Stimulated activated CD4-positive, alpha-beta T cell treated with anti-CD3 and anti-CD28 coated beads, Interleukin-1b, Interleukin-23, amount 100 ng/mL, for 1 hour (primary cell): ENCODE measurements around the gene TEX53.

Experiments used
- DNase-seq, 2 donors: peaks; one replicate each; pipeline ENCODE4 v3.0.0-alpha.2; 2020; ENCODE audit warnings: low read depth in 2 of 2

TEX53 gene

GRCh38 chr9:114657705-114658104 lies at the start of gene TEX53:
Gene TEX53, minus strand, starts transcription at chr9:114657805. Its CDS starts 31 bp downstream, at chr9:114657774.
- DNase-seq = no peak

DNA sequence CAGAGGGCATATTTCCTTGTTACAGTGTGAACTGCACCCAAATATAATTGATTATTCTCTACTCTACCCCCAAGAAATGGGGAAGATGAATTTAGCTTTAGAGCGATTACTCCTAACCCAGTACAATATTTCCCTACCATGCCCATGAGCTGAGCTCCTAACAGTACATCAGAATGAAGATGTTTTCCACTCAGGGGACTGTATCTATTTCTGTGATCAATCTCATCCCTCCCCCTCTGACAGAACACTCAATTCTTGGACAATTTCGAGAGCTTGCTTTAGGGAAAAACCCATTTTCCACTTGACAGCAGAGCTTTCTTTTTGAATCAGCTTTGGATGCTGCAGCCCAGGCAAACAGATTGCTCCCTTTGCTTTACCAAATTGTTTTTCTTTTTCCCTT lies 49.1 kb upstream of the TEX53 start:
- DNase-seq = no peak

GRCh38 chr9:114701988-114702387 lies 44.4 kb upstream of the TEX53 start:
- DNase-seq = no peak

DNA sequence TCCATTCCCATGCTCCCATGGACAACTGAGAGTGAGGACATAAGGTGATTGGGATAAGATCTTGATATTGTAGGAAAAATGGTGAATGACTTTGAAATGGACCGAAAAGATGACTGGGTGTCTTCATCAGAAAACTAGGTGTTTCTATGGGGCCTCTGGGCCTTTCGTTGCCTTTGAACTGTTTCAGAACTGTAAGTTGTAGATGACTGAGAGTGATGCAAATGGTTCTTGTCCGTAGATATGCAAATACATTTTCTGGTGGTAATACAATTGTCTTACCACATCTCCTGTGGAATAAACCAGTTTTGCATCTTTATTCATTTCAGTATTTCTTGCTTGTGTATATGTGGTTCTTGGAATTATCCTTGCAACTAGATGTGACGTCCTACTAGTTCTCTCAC lies 40.3 kb upstream of the TEX53 start:
- DNase-seq = no peak

- no peak for DNase-seq
Measured at GRCh38 chr9:114696814-114697544, 39.4 kb upstream of the TEX53 start.

- DNase-seq = no peak
Measured at GRCh38 chr9:114695948-114696347, 38.3 kb upstream of the TEX53 start.

DNA sequence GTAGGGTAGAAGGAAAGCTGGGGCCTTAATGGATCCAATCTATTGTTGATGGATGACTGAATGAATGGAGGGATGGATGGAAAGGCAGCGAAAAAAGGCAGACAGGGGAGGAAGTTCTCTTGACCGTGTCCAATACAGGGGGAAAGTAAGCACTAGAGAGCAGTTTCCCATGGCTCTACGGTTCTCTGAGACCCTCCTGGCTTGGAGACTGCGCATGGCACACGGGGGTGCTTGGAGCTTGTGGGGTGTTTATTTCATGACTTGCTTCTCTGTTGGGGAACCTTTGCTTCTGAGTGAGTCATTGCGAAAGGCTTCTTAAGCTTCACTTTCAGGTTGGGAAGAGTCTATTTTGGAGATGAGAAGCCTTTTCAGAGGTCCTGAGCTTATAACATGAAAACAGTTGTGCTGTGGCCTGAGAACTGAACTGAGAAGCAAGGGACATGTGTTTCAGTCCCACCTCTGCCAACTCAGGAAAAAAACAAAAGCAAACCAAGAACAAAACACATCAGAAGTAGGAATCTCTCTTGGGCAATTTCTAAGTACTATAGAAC lies 37.2 kb upstream of the TEX53 start:
- no peak for DNase-seq

DNA sequence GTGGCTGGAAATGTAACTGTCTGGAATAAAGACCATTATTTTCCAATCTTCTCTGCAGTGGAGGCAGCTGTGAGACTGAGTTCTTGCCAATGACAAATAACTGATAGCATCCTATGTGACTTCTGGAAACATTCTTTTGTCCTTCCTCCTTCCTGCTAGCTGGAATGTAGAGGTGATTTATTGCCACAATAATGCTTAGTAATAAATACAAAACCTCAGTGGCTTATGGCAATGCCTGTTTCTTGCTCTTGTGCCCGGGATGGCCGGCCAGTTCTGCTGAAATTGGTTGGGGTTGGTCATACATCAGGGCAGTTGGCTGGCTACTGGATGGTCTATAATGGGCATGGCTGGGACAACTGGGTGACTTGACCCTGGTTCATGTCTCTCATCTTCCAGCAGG lies 36.5 kb upstream of the TEX53 start:
- DNase-seq = no peak

GRCh38 chr9:114693248-114693855 lies 35.7 kb upstream of the TEX53 start:
- DNase-seq = no peak

DNA sequence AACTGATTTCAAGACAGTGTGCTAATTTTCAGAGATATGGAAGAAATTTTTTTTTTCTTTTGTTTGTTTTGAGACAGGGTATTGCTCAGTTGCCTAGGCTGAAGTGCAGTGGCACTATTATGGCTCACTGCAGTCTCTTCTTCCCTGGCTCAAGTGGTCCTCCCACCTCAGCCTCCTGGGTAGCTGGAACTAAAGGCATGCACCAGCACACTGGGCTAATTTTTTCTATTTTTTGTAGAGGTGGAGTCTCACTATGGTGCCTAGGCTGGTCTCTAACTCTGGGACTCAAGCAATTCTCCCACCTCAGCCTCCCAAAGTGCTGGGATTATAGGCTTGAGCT lies 34.3 kb upstream of the TEX53 start:
- no peak for DNase-seq

GRCh38 chr9:114691046-114691955 lies 33.7 kb upstream of the TEX53 start:
- peak; percentile 26 to 30 for DNase-seq

DNA sequence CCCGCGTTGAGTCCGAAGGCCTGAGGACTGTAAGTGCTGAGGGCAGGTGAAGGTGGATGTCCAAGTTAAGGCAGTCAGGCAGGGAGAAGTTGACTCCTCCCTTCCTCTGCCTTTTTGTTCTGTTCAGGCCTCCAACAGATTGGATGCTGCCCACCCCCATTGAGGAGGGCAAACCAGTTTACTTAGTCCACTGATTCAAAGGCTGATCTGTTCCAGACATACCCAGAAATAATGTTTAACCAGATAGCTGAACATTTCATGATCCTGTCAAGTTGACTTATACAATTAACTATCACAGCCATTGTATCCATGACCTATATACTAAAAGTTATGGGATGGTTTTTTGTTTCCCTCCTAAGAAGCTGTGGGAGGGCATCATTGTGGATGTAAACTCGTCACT lies 32.7 kb upstream of the TEX53 start:
- no peak for DNase-seq

- no peak for DNase-seq
Measured at GRCh38 chr9:114689813-114690212, 32.2 kb upstream of the TEX53 start.

- DNase-seq = no peak
Measured at GRCh38 chr9:114688909-114689610, 31.5 kb upstream of the TEX53 start.

- DNase-seq = no peak
Measured at GRCh38 chr9:114688379-114688778, 30.8 kb upstream of the TEX53 start.

- no peak for DNase-seq
Measured at GRCh38 chr9:114687034-114687433, 29.4 kb upstream of the TEX53 start.

DNA sequence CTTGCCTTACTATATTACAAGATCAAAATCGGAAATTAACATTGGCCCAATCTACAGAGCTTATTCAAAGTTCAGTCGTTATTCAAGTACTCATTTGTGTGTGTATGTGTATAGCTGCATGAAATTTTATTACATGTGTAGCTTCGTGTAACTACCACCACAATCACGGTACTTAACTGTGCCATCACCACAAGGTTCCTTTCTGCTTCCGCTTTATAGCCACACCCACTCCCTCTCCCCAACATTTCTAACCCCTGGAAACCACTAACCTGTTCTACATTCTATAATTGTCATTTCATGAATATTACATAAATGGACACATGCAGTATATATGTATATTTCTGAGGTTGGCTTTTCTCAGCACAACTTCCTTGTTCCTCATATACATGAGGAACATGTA lies 28.3 kb upstream of the TEX53 start:
- no peak for DNase-seq

- DNase-seq = peak in 1 of 2 donors; percentile 20
Measured at GRCh38 chr9:114684036-114684435, 26.4 kb upstream of the TEX53 start.

DNA sequence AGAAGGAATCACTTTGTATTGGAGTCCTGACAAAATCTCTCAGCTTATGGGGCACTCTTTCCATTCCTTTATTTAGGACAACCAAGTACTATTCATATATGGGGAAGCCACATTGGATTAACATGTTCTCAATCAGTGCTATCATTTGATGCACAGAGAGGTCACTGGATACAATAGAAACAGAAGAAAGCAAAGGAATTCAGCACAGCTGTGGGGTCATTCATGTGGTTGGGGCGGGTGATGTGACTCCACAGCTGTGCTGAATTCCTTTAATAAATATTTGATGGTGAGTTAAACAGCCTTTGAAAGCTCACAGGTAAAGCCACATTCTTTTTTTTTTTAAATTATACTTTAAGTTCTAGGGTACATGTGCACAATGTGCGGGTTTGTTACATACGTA lies 25.2 kb upstream of the TEX53 start:
- DNase-seq = no peak

DNA sequence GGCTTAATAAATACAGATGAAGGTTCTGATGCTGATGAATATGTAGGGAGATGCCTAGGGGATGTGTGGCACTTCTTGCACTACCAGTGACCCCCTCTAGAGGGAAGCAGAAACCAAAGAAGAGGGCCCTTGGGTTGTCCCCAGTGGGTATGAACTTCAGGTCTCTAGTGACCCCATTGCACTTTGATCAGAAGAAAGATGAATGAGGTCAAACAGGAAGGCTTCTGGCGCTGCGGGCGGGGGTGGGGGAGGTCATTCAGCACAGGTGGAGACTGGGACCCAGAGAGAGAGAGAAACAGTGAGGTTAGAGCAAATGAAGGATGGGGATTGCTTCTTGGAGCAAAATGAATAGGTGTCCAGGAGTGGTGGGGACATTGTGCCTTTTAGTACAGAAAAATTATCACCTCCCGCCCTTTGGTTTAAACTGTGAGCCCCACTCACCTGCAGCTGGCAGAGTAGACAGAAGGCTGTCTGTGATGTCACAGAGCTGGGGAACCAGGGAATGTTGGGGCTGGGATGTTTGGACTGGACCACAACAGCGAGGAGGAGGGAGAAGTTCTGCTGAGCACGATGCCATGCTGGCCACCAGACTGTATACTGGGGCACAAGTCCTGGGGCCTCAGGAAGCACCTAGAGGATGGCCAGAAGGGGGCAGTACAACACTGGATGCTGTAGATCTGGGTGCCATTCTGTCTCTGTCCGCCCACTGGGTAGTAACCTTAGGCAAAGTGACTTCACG lies 24.2 kb upstream of the TEX53 start, which contains the start of gene TEX48:
Gene TEX48, minus strand, starts transcription at position 599 of the 739 bp plus-strand sequence. CDS start 10,469 bp downstream, outside the sequence.
- peak; percentile 65 to 66 for DNase-seq
